ENCODE results near the gene FLNB.
"Not testable (repeated sequence)": the region's sequence is repeated elsewhere in the genome, so short reads cannot be mapped to it uniquely, and the experiment has no call there.

FLNB gene

DNA sequence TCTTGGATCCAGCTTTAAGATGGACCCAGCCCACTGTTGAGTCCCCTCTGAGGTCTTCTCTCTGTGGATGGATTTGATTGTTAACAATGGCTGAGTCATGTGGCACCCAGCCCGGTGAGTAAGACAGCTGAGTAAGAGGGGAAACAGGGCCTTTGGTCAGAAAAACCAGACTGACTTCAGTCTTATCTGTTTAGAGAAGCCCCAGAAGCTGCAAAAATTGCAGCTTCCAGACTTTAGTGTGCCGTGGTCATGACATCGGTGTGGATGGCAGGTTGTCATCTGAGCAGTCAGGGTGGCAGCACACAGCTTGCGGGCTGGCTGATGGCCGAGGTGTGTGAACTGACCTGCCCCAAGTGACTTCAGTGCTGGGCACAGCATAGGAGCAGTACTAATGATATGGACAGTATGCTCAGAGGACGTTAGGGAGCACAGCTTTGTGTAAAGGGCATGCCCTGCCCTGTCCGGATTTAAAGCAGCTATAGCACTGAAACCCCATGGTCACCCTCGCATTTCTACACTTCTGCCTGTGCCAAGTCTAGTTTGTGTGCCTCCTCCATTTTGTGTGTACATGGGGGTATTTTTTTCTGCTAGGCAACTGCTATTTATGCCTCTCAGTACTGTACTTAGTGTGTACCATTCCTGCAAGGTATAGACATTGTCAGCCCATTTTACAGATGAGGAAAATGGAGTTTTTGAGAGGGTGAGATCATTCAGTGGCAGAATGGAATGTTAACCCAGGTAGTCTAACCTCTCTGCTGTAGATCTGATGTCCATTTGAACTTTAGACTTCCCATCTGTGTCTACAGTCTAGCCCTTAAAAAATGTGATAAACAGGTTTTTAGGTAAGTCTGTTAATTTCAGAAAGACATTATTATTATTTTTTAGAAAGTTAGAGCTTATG is 44.4 kb downstream of the FLNB start:
- DNase-seq (ENCODE audit: low spot score): peak; percentile 97

DNA sequence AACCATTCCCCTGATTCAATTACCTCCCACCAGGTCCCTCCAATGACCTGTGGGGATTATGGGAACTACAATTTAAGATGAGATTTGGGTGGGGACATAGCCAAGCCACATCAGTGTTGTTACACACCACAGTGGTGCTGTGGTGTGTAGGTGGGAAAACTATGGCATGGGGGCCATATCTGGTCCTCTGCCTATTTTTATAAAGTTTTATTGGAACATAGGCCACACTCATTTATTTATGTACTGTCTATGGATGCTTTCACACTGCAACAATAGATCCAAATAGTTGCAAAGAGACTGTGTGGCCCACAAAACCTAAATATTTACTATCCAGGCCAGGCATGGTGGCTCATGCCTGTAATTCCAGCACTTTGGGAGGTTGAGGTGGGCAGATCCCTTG is 46.4 kb downstream of the FLNB start:
- no peak for DNase-seq (ENCODE audit: low spot score)

- DNase-seq (ENCODE audit: low spot score): no peak
These were observed 47.1 kb downstream of the FLNB start for GRCh38 chr3:58055314-58055713.

- not testable (repeated sequence) for DNase-seq (ENCODE audit: low spot score)
These were observed 47.7 kb downstream of the FLNB start for GRCh38 chr3:58055891-58056290.

- DNase-seq (ENCODE audit: low spot score): no peak
These were observed 50.4 kb downstream of the FLNB start for GRCh38 chr3:58058361-58059263.

DNA sequence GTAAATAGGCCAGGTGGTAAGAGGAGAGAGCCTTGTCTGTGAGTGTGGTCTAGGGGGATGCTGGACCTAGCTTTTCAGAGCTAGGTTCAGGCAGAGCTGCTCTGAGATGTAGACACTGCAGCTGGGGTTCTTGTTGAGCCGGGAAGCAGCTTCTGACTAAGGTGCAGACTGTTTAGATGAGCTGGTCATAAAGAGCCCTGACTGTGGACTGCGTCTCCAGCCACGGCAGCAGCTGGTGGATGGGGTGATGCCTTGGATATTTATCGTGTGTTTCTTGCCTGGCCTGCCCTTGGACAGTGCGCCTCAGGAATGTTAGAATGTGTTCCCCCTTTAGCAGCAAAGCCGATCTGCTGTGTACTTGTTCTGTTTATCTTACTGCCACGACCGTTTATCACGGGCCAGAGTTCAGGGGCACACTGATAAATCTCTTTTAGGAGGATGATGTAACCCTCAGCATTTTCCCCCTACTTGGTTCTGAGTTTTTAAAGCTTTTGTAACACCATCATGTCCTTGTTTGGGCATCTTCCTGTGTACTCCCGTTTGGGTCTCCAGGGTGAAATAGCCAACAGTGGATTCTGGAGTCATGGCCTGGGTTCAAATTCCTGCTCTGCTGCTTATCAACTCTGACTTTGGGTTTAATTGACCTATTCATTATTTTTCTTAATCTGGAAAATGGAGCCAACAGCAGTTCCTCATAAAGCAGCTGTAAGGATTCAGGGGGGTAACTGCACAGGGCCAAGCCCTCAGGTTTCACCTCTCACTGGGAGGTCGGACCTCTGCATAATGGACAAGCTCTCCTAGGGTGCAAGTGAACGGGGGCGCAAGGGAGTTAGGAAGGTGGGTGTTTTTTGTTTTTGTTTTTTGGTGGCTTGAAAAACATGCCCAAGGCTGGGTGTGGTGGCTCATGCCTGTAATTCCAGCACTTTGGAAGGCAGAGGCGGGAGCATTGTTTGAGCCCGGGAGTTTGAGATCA is 51.4 kb downstream of the FLNB start:
- peak; percentile 73 for DNase-seq (ENCODE audit: low spot score)

GRCh38 chr3:58062472-58062871 is 54.2 kb downstream of the FLNB start:
- DNase-seq (ENCODE audit: low spot score): no peak

DNA sequence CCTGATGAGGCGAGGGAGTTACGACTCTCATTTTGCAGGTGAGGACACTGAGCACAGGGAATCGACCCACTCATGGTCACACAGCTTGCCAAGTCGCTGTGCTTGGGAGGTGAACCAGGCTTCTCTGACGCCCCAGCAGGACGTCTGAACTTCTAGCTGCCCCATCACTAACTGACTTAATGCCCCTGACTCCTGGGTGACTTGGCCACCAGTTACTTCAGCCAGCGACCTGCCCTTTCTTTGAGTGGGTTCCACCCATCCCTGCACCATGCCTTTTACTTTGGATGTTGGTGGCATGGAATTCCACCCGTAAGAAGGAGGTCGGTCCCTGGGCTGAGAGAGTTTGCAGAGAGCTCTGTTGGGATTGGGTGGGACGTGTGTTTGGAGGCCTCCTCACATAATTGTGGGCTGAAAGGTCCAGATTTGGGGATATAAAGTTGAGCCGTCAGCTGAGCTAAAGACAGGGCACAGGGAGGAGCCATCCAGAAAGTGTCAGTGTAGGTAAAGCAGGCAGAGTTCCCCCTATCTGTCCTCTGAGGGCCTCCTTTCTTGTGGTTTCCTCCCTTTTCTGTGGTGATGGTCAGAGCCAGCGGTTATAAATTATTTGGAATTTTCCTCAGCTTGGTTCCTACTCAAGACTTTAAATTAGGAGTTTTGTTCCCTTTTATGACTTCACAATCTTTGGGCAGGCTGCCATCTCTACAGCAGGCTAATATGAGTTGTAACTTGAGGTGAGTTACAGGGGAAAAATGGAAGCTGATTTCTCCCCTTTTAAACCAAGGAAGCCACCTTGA is 55.0 kb downstream of the FLNB start:
- DNase-seq (ENCODE audit: low spot score): peak; percentile 44

DNA sequence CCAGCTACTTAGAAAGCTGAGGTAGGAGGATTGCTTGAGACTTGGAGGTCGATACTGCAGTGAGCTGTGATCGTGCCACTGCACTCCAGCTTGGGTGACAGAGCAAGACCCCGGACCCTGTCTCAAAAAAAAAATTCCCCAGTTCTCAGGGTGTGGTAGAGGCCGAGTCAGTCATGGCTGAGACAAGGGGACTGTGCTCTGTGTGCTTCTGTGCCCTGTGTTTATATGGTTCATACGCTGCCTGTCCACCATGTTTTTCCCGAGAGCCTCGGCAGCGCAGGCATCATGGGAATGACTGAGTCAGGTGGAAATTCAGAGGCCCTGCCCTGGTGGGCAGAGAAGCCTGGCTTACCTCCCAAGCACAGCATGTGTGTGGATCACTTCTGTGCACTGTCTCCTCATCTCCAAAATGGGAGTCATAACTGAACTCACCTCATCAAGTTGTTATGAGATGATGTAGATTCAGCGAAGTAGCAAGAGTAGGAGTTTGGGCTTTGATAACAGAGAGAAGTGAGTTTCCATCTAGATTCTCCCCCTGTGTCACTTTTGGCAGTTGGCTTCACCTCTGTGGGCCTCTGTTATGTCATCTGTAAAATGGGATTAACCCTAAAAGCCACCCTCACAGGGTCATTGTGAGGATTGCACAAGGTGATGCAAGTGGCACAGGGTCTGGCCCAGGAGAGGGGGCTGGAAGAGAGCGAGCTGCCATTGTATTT is 56.9 kb downstream of the FLNB start:
- no peak for DNase-seq (ENCODE audit: low spot score)

DNA sequence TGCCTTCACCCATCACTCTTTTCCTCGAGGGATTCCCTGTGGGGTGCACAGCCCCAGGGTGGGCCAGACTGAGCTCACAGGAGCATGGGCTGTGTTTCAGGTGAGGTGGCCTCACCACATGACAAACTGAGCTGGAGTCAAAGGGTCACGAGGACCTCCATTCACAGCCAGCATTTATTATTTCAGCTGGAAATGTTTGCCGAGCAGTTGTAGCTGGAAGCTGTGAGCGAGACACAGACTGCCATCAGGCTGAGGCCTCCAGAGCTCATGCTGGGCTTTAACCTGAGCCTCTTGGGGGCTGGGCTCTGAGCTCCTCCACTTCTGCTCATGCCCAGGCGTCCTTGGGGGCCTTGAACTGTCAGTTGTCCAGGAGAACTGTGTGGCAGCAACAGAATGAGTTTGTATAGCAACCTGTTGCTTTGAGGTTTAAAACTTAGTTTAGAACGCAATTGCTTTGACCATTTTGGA is 57.5 kb downstream of the FLNB start:
- DNase-seq (ENCODE audit: low spot score): no peak

GRCh38 chr3:58066842-58067241 is 58.6 kb downstream of the FLNB start:
- DNase-seq (ENCODE audit: low spot score): peak; percentile 39

GRCh38 chr3:58068122-58068809 is 60.0 kb downstream of the FLNB start:
- no peak for DNase-seq (ENCODE audit: low spot score)

GRCh38 chr3:58071480-58071971 is 63.3 kb downstream of the FLNB start:
- peak; percentile 98 for DNase-seq (ENCODE audit: low spot score)

DNA sequence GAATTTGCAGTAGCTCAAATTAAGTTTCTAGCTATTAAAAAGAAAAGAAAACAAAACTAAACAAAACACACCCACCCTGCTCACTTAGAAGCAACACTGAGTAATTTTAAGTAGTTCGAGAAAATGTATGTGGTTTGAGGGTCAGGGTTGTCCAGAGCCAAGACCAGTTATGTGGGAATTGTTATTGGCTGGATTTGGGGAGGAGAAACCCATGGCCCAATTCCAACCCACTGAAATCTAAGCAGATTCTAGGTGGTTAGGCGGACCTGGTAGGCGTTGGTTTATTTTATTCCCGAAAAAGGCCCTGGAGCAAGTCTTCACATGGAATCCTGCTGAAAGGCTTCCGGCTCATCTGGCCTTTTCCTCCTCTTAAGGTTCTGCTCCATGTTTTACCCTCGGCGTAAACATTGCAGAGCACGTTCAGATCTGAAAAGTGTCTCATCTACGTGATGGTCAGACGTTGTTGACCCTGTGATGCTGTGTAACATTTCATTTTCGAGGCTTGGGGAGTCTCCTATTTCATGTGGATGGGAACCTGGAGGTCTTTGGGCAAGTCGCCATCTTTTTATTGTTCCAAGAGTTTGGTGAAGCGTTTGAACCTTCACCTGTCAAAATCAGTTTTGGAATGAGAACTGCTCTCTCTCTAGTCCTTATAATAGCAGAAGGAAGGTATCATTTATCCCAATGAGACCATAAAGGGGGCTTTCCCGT is 64.0 kb downstream of the FLNB start:
- no peak for DNase-seq (ENCODE audit: low spot score)

- DNase-seq (ENCODE audit: low spot score): no peak
These were observed 64.5 kb downstream of the FLNB start for GRCh38 chr3:58072763-58073130.

DNA sequence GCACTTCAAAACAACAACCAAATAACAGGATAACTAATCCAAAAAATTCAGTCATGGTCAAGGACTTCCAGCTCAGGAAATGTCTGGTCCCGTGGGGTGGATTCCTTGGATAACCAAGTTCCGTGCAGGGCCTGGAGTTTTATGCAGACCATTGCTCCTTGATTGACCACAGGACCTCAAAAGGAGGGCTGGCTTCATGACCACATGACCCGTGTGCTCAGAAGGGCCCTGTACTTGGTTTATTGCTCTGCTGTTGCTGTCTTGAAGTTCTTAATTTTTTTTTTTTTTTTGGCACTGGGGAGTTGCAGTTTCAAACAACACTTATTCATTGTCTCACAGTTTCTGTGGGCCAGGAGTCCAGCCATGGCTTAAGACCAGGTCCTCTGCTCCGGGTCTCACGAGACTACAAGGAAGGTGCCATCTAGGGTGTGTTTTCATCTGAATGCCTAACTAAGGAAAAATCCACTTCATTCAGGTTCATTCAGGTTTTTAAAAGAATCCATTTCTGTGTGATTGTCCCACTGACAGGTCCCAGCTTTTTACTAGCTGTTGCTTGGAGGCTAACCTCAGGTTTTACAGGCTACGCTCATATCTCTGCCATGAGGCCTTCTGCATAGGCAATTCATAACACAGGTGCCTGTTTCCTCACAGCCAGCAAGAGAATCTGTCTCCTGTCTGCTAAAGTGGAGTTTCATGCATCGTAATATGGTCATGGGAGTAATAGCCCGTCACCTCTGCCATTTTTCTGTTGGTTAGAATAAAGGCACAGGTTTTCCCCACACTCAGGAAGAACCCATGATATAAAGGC is 65.3 kb downstream of the FLNB start:
- DNase-seq (ENCODE audit: low spot score): no peak

DNA sequence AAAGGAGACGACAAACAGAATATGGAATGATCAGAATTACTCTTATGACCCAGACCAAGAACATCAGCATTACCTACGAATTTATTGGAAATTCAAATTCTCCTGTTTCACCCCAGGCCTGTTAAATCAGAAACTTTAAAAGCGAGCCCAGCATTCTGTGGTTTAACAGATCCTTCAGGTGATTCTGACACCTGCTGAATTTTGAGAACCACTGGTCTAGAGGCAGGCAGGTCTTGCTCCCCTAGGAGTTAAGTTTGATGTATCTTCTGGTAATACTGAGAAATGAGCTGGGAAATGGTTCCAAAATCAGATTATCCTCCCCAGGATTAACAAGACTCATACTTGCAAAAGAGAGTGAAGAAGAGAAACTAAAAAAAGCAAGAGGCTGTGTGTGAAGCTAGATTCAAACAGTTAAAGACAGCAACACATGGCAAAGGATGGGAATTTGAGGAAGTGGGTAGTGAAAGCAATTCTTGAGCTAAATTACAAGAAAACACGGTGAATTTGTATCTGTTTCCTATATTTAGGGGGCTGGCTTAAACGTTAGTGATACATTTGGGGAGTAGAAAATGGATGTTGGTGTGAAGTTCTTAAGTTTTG is 66.0 kb downstream of the FLNB start:
- no peak for DNase-seq (ENCODE audit: low spot score)
